IPS DF 6.9 (cell line): Measurements from ENCODE around the gene TIFAB.

Source experiments
- DNase-seq: peaks from one replicate; pipeline ENCODE4 v3.0.0-alpha.2; 2013; ENCODE audit warnings: low read depth, low spot score
- H3K27ac ChIP-seq: one replicate; pipeline ENCODE4 v1.5.1; 2013; ENCODE audit warnings: low read length, control low read depth
- H3K27me3 ChIP-seq: 2 replicates; pipeline ENCODE4 v1.6.1; 2013; ENCODE audit warnings: mild to moderate bottlenecking, low read length; ENCODE audit not compliant: control insufficient read depth, insufficient read depth
- H3K36me3 ChIP-seq: 2 replicates; pipeline ENCODE4 v1.6.1; 2013; ENCODE audit warnings: low read length; ENCODE audit not compliant: control insufficient read depth, insufficient read depth
- H3K4me1 ChIP-seq: 2 replicates; pipeline ENCODE4 v1.6.1; 2013; ENCODE audit warnings: low read length; ENCODE audit not compliant: control insufficient read depth, insufficient read depth
- H3K4me3 ChIP-seq: 2 replicates; pipeline ENCODE4 v1.5.1; 2013; ENCODE audit warnings: mild to moderate bottlenecking, low read length
- H3K9me3 ChIP-seq: 2 replicates; pipeline ENCODE4 v1.6.1; 2013; ENCODE audit warnings: low read length, inconsistent platforms; ENCODE audit not compliant: control insufficient read depth, insufficient read depth
- WGBS: extraction: QIAGEN DNeasy Blood & Tissue Kit; methylation state at CpG from one replicate; pipeline ENCODE4 v1.1.7; 2013; ENCODE audit warnings: mixed read lengths, missing lambda C conversion rate; ENCODE audit not compliant: insufficient read length, insufficient coverage; 5-methylcytosine and 5-hydroxymethylcytosine counted together

Gene TIFAB

GRCh38 chr5:135423846-135424168 is 28.3 kb downstream of the TIFAB start:
- no CpG with 5 or more reads among the region's 1 CpG for WGBS
- no peaks in the 10 kb centered on the region for H3K4me1 ChIP-seq
- H3K36me3 ChIP-seq = no peaks in the 10 kb centered on the region
- no peak overlapping the region for H3K27ac ChIP-seq
- H3K9me3 ChIP-seq = no peaks in the 10 kb centered on the region; the same call in 1 of the 2 replicates
- H3K27me3 ChIP-seq = no peaks in the 10 kb centered on the region
- no peak overlapping the region for H3K4me3 ChIP-seq
- no peak for DNase-seq

- DNase-seq = no peak
- Histone ChIP-seq H3K4me1 (no peaks in the 10 kb centered on the region), H3K27ac (no peak overlapping the region), H3K36me3 (no peaks in the 10 kb centered on the region), H3K9me3 (no peaks in the 10 kb centered on the region), H3K27me3 (no peaks in the 10 kb centered on the region), H3K4me3 (no peak overlapping the region)
- WGBS = no CpG with 5 or more reads among the region's 7 CpGs
Measured at GRCh38 chr5:135423146-135423845, 28.9 kb downstream of the TIFAB start.

GRCh38 chr5:135422419-135422818 is 29.7 kb downstream of the TIFAB start:
- no peak overlapping the region for H3K27ac ChIP-seq
- no peak overlapping the region for H3K4me3 ChIP-seq
- H3K27me3 ChIP-seq = no peaks in the 10 kb centered on the region
- no peaks in the 10 kb centered on the region for H3K4me1 ChIP-seq
- H3K9me3 ChIP-seq = no peaks in the 10 kb centered on the region
- H3K36me3 ChIP-seq = no peaks in the 10 kb centered on the region
- no peak for DNase-seq

- H3K36me3 ChIP-seq = no peaks in the 10 kb centered on the region
- H3K9me3 ChIP-seq = no peaks in the 10 kb centered on the region
- H3K27ac ChIP-seq = no peak overlapping the region
- H3K4me1 ChIP-seq = no peaks in the 10 kb centered on the region
- no peak for DNase-seq
- H3K4me3 ChIP-seq = no peak overlapping the region
- H3K27me3 ChIP-seq = no peaks in the 10 kb centered on the region
Measured at GRCh38 chr5:135417083-135417482, 35.1 kb downstream of the TIFAB start.

- WGBS = no CpG with 5 or more reads among the region's 2 CpGs
- no peaks in the 10 kb centered on the region for H3K9me3 ChIP-seq
- no peaks in the 10 kb centered on the region for H3K4me1 ChIP-seq
- no peak for DNase-seq
- peaks cover 12% of the 10 kb centered on the region; the same call in 1 of the 2 replicates for H3K27me3 ChIP-seq
- no peak overlapping the region for H3K27ac ChIP-seq
- H3K36me3 ChIP-seq = no peaks in the 10 kb centered on the region
- no peak overlapping the region for H3K4me3 ChIP-seq
Measured at GRCh38 chr5:135405082-135405481, 47.1 kb downstream of the TIFAB start.

GRCh38 chr5:135402031-135402430 is 50.1 kb downstream of the TIFAB start:
- Histone ChIP-seq H3K27me3 (peaks cover 12% of the 10 kb centered on the region; the same call in 1 of the 2 replicates), H3K36me3 (no peaks in the 10 kb centered on the region), H3K4me1 (no peaks in the 10 kb centered on the region; the same call in 1 of the 2 replicates), H3K4me3 (no peak overlapping the region), H3K9me3 (no peaks in the 10 kb centered on the region), H3K27ac (no peak overlapping the region)
- DNase-seq = no peak
- WGBS = no CpG with 5 or more reads among the region's 2 CpGs

GRCh38 chr5:135400866-135401265 is 51.3 kb downstream of the TIFAB start:
- no peaks in the 10 kb centered on the region; the same call in 1 of the 2 replicates for H3K4me1 ChIP-seq
- peaks cover 12% of the 10 kb centered on the region; the same call in 1 of the 2 replicates for H3K27me3 ChIP-seq
- no peaks in the 10 kb centered on the region for H3K9me3 ChIP-seq
- no peaks in the 10 kb centered on the region for H3K36me3 ChIP-seq
- no peak for DNase-seq
- H3K4me3 ChIP-seq = no peak overlapping the region
- no peak overlapping the region for H3K27ac ChIP-seq
- no CpG with 5 or more reads among the region's 5 CpGs for WGBS

- no peaks in the 10 kb centered on the region for H3K9me3 ChIP-seq
Measured at GRCh38 chr5:135399794-135400542, 52.2 kb downstream of the TIFAB start.

GRCh38 chr5:135398855-135399793 is 53.0 kb downstream of the TIFAB start, which contains the start of gene MACROH2A1:
MACROH2A1 (minus strand) TSS chr5:135399231; CDS start chr5:135389093, 10,138 bp downstream.
- no peak for DNase-seq
- peak within 1 kb of the TSS; percentile 71; the same call in 1 of the 2 replicates for H3K4me3 ChIP-seq
- WGBS = no CpG with 5 or more reads among the region's 109 CpGs
- no peaks in the 10 kb centered on the region for H3K9me3 ChIP-seq
- H3K4me1 ChIP-seq = no peaks in the 10 kb centered on the region; the same call in 1 of the 2 replicates
- H3K27me3 ChIP-seq = peaks cover 12% of the 10 kb centered on the region; the same call in 1 of the 2 replicates
- no peaks in the 10 kb centered on the region for H3K36me3 ChIP-seq
- no peak within 1 kb of the TSS for H3K27ac ChIP-seq

More at GRCh38 chr5:135399794-135400542, 52.2 kb downstream of the TIFAB start:
- no peak for DNase-seq
- WGBS = no CpG with 5 or more reads among the region's 25 CpGs
- no peak overlapping the region for H3K27ac ChIP-seq
- H3K36me3 ChIP-seq = no peaks in the 10 kb centered on the region
- peaks cover 12% of the 10 kb centered on the region; the same call in 1 of the 2 replicates for H3K27me3 ChIP-seq
- peak overlapping the region; percentile 71; the same call in 1 of the 2 replicates for H3K4me3 ChIP-seq
- no peaks in the 10 kb centered on the region; the same call in 1 of the 2 replicates for H3K4me1 ChIP-seq
